ENCODE data around the gene TBXAS1. TPM values are rescaled to one million over a fixed set of nuclear protein-coding genes. Genes with fewer than 3 reads are reported as not detected.

The TBXAS1 gene
- 65.4 TPM for total RNA-seq
- long read RNA-seq, transcript TBXAS1-208 (13 exons, 1,963 nt): major isoform, 41 of 72 reads
- long read RNA-seq, partial matches to known transcripts: 11 of 72 reads
- long read RNA-seq, other reads (novel, unspliced or antisense): 17 of 72 reads

DNA sequence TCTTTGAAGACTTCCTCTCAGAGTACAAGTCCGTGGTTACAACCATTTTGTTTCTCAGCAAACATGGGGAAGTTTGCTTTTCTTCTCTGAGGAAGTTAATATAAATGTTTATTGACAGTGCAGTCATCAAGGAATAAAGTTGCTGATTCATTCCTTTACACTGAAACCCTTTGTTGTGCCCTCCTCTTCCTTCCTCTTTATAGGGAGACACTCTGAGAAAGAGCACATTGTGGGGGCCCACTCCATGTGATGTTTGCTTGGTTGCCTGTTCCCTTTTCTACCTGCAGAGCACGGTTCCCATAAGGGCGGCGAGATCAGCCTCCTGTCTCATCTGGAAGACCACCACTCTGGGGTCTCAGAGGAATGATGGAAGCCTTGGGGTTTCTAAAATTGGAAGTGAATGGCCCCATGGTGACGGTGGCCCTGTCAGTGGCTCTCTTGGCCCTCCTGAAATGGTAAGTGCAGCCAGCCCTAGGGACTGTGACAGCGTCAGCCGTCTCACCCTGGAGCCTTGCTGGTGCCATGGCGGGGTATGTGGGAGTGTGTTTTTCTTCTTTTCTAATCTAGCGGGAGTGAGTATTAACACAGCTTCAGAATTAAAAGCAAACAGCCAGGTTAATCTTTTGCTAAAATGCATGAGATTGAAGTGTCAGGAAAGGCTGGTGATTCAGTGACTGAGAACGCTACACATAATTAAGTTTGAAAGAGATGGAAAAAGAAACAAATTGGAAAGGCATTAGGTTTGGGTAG is at the start of gene TBXAS1:
Gene TBXAS1 (plus strand): TSS at position 240 of the 750 bp plus-strand sequence. CDS start 127 bp downstream, at position 367.
- DNase-seq (peak; percentile 70), ATAC-seq (peak; percentile 89)
- Histone ChIP-seq H3K27me3 (no peaks in the 10 kb centered on the region), H3K36me3 (no peaks in the 10 kb centered on the region), H3K4me1 (peaks cover 19% of the 10 kb centered on the region), H3K27ac (peak within 1 kb of the TSS; percentile 76), H3K4me3 (peak within 1 kb of the TSS; percentile 43), H3K9me3 (no peaks in the 10 kb centered on the region)
- intact Hi-C loops (cut with DNase I): no loop called here
- TF ChIP-seq, protein P1, sequence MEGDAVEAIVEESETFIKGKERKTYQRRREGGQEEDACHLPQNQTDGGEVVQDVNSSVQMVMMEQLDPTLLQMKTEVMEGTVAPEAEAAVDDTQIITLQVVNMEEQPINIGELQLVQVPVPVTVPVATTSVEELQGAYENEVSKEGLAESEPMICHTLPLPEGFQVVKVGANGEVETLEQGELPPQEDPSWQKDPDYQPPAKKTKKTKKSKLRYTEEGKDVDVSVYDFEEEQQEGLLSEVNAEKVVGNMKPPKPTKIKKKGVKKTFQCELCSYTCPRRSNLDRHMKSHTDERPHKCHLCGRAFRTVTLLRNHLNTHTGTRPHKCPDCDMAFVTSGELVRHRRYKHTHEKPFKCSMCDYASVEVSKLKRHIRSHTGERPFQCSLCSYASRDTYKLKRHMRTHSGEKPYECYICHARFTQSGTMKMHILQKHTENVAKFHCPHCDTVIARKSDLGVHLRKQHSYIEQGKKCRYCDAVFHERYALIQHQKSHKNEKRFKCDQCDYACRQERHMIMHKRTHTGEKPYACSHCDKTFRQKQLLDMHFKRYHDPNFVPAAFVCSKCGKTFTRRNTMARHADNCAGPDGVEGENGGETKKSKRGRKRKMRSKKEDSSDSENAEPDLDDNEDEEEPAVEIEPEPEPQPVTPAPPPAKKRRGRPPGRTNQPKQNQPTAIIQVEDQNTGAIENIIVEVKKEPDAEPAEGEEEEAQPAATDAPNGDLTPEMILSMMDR (IDR thresholded peaks at IDR 0.05): no peak

DNA sequence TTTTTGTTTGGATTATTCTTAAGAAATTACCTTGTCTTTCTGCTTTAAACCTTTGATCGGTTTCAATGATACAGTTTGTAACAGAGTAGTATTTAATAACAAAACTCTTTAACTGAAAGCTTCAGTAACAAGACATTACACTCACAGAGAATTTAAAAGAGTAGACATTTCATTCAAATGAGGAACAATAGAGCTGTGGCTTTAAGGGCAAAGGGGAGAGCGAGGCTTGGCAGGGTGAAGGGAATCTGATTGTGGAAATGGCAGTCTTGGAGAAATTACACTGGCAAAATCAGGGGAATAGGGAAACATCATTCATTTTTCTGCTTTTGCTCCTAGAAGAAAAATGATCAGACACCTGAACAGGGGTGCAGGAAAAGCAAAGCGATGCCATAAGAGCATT is 46.1 kb upstream of the TBXAS1 start:
- TF ChIP-seq, protein P1 (IDR thresholded peaks at IDR 0.05): no peak
- no peaks in the 10 kb centered on the region for H3K9me3 ChIP-seq
- no peaks in the 10 kb centered on the region for H3K27me3 ChIP-seq
- H3K4me3 ChIP-seq: no peak overlapping the region
- ATAC-seq (no peak), DNase-seq (no peak)
- H3K36me3 ChIP-seq: no peaks in the 10 kb centered on the region
- intact Hi-C loops (cut with DNase I): loop anchor here (10.0 kb wide), 1 partner anchor 212 kb away; no protein-coding TSS in a partner anchor
- H3K27ac ChIP-seq: no peak overlapping the region
- peaks cover 4% of the 10 kb centered on the region for H3K4me1 ChIP-seq

DNA sequence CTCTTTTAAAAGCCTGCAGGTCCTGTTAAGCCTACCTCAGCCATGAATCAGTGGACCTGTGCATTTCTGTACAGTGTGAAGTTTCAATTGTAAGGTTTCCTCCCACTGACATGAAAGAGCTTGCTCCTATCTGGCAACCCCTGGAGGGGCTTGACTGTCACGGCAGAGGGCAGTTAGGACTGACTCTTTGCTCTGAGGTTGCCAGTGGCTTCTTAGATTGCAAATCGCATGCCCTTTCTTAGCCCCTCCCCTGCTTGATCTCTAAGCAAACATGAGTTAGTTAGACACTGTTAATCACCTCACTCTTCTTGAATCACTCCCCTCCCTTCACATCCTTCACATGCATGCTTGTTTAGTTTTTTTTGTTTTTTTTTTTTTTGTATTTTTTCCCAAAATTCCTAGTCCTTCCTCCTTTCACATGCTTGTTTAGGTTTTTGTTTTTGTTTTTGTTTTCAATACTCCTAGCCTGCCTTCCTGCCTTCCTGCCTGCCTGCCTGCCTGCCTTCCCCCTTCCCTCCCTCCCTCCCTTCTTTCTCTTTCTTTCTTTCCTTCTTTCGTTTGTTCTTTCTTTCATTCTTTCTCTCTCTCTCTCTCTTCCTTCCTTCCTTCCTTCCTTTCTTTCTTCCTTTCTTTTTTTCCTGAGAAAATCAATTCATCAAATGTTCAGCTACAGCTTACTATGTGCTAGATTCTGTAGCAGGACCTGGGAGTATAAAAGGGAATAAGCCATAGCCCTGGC is 45.2 kb upstream of the TBXAS1 start:
- TF ChIP-seq, protein P1 (IDR thresholded peaks at IDR 0.05): no peak
- Histone ChIP-seq H3K36me3 (no peaks in the 10 kb centered on the region), H3K4me3 (no peak overlapping the region), H3K4me1 (peaks cover under 1% of the 10 kb centered on the region), H3K9me3 (no peaks in the 10 kb centered on the region), H3K27ac (no peak overlapping the region), H3K27me3 (no peaks in the 10 kb centered on the region)
- intact Hi-C loops (cut with DNase I): loop anchor here (10.0 kb wide), 1 partner anchor 211 kb away; no protein-coding TSS in a partner anchor
- DNase-seq: no peak
- ATAC-seq: no peak

DNA sequence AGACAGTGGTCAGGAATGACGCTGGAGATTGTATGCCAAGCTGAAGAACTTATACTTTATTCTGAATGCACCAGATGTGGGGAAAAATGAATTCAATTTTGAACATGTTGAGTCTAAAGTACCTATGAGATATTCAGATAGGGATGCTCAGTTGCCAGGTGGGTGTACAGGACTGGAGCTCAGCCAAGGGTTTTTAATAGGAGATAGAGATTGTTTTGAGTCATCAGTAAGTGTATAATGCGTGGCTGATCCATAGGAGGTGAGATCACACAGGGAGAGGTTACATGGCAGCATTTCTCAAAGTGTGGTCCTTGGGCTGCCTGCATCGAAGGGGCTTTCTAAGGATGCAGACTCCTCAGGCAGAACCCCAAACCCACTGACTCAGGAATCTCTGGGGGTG is 44.4 kb upstream of the TBXAS1 start:
- Histone ChIP-seq H3K4me1 (no peaks in the 10 kb centered on the region), H3K4me3 (no peak overlapping the region), H3K9me3 (no peaks in the 10 kb centered on the region), H3K27ac (no peak overlapping the region), H3K27me3 (no peaks in the 10 kb centered on the region), H3K36me3 (no peaks in the 10 kb centered on the region)
- DNase-seq: no peak
- TF ChIP-seq, protein P1 (IDR thresholded peaks at IDR 0.05): no peak
- ATAC-seq: no peak
- intact Hi-C loops (cut with DNase I): loop anchor here (10.0 kb wide), 1 partner anchor 210 kb away; no protein-coding TSS in a partner anchor

DNA sequence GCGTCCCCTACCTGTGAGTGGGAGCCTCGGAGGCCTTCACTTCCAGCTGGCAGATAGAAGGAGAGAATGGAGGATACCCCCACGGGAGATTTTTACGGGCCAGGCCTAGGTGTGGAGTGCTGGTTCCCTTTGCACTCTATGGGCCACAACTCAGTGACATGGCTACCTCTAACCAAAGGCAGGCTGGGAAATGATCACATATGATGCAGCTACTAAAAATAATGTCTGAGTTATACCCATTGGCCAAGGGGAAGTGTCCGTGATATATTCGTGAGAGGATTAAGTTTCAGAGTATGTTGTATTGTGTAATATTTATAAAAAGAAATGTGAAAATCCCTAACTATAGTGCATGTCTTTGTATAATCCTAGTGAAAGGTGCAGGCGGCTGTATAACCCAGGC is 37.7 kb upstream of the TBXAS1 start:
- H3K36me3 ChIP-seq: no peaks in the 10 kb centered on the region
- ATAC-seq: no peak
- no peak overlapping the region for H3K27ac ChIP-seq
- H3K4me3 ChIP-seq: no peak overlapping the region
- no peaks in the 10 kb centered on the region for H3K9me3 ChIP-seq
- TF ChIP-seq, protein P1 (IDR thresholded peaks at IDR 0.05): no peak
- no peak for DNase-seq
- H3K27me3 ChIP-seq: no peaks in the 10 kb centered on the region
- intact Hi-C loops (cut with DNase I): no loop called here
- H3K4me1 ChIP-seq: no peaks in the 10 kb centered on the region
